Kidney tubule cell (primary cell): ENCODE results near the gene C1orf87.

Source experiments
- DNase-seq: peaks from one replicate; pipeline ENCODE4 v3.0.0-alpha.2; 2018; ENCODE audit warnings: low spot score

The C1orf87 gene, protein sequence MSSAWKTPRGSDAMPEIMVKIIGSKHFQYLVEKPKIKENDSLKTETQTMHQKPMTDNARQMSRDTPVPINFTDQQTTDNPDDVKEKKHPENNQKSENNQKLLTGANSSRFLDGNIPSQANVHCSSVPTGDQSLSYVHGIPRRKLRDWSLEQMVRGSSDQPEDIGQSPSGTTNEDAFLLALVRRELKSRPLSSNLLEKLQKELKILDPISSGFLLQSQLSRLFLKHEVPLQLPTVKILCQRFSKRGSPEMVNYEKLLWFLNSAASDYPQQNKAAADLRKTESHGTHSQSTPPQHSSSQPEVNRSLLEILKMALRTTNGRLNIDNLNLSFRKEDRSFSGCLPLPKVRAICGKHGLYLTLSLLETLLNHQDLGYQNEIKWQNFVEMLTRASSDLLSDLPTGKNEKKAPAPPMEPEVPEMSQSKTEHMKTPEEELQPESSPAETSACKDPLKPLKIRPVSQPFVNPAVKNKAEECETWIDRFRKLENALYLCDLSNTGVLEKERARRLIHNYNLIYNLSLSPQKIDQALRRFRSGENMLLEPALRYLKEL

GRCh38 chr1:60073605-60074278, at the start of gene C1orf87:
Gene C1orf87, minus strand, starts transcription at chr1:60073770. Its CDS starts 1,127 bp downstream, at chr1:60072643.
- DNase-seq: peak; percentile 5

DNA sequence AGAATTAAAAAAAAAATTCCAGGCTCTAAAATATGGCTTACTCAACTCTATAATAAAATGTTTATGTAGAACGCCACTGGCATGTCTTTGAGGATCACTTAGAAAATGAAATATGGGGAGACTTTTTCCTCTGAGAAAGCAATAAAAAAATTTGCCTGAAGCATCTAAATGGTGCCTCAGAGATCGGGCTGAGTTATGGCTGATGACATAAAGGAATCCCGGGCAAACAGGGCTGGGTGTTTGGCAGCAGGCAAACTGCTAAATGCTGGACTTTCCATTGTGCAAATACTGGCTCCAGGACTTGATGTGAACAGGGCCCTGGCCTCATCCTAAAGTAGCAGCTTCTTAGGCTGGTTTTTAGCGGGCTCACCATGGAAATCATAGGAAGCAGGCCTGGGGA, 44.5 kb upstream of the C1orf87 start:
- DNase-seq: no peak

DNA sequence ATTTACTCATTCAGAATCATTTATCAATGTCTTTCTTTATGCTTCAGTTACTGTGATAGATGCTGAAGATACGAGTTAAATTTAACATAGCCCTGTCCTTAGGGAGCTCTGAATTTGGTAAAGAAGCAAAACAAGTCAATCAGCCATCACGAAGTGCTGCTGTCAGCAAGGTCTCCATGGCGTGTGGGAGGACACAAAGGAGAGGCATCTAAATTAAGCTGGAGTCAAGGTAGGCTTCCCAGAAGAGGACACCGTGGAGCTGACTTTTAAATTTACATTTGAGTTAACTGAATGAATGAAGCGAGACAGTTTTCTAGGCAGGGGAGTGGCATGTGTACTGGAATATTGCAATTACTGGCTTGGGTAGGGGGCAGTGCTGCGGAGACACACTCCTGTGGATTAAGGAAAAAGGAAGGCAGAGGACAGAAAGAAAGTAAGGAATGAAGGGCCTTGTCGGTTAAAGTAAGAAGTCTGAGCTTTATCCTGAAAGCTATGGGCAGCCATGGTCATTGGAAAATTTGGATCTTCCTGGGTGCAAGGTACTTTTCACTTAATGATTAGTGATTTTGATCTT, 41.3 kb upstream of the C1orf87 start:
- peak; percentile 27 for DNase-seq

DNA sequence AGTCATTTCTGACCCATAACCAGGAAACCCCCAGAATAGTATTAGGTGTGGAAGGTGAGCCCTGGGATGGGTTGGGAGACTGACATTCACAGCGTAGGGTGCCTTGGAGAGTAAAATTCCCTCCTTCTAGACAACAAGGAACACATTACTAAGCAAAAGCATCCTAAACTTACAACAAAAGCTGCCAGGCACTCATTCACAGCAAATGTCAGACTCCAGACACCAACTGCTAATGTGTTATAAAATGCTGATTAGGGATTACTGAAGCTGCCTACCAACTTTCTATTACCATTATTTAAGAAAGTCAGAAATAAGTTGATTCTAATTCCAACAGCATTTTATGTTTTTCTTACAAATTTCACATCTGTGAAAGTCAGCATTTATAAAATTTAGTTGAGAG, 40.0 kb upstream of the C1orf87 start:
- no peak for DNase-seq

GRCh38 chr1:60113028-60113427, 39.5 kb upstream of the C1orf87 start:
- no peak for DNase-seq

- no peak for DNase-seq
Measured at GRCh38 chr1:60111716-60112115, 38.1 kb upstream of the C1orf87 start.

DNA sequence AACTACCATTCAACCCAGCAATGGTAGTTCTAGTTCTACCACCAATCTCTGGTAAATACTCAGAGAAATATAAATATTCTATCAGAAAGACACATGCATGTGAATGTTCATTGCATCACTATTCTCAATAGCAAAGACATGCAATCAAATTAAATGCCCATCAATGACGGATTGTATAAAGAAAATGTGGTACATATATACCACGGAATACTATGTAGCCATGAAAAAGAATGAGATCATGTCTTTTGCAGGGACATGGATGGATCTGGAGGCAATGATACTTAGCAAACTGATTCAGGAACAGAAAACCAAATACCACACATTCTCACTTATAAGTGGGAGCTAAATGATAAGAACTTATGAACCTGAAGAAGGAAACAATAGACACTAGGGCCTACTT, 37.5 kb upstream of the C1orf87 start:
- no peak for DNase-seq

DNA sequence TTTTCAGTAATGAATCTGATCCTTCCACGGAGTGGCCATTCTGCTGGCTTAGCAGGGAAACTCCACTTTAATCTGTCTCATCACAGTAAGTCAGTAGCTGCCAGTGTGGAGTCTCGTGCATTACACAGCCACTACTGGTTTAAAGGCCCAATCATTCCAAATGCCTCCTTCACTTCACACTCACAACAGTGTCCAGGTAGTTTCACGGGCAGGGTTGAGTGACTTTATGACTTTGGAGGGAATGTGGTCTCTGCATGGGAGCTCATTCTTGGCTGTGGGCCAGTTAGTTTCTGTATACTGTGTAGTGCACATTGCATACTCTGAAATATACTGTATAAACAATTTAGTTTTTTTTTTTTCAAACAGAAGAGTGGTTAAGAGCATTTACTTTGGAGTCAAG, 34.6 kb upstream of the C1orf87 start:
- DNase-seq: peak; percentile 74

- no peak for DNase-seq
Measured at GRCh38 chr1:60103186-60103585, 29.6 kb upstream of the C1orf87 start.

- DNase-seq: no peak
Measured at GRCh38 chr1:60102267-60103061, 28.9 kb upstream of the C1orf87 start.

DNA sequence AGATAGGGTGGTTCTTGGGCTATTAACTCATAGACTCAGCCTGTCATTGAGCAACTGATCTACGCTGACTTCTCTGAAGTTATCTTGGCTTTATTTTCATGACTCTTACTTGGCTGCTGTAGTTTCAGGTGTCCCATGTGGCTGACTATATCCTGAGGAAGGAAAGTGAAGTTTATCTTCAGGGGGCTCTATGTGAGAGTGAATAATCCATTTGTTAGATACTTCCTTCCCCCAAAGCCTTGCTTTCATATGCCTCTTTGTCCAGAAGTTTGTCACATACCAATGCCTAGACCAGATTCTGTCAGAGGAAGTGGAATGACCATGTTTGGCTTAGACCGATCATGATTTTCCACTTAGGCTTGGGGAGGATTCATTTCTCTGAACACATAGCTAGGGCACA, 27.9 kb upstream of the C1orf87 start:
- DNase-seq: no peak

DNA sequence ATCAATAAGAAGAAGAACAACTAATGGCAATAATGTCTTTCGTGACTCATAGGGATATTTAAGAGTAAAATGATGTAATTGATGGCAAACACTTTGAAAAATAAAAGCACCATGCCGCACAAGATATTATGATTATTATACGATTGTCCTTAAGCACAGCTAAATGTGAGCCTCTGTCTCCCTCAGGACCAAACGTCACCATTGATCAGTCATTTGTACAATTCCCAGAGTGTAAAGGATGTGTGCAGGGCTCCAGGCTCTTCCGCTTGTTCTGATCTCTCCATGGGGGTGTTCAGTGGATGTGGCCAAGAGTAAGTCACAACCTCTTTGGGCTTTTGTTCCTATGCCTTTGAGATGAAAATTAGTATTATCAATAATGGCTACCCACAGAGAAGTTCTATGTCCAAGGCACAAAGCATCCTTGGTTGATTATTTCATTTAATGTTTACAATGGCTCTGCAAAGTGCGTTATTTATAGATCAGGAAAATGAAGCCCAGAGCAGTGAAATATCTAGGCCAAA, 17.7 kb upstream of the C1orf87 start:
- DNase-seq: no peak

DNA sequence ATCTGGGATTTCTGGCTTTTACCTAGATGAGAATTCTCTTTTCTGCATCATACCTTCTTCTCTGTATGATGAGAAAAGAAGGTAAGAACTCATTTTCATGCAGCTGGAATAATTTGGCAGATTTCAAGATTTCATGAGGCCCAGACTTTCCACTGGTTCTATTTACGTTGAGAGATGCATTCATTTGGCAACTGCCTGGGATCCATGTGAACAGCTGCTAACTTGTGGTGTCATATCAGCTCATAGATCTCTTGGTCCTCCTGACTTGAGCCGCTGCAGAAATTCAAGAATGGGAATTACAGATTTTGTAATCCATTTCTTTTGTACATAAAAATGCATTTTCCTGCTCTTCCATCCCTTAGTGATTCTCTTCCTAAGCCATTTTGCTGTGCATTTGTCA, 17.1 kb upstream of the C1orf87 start:
- no peak for DNase-seq

DNA sequence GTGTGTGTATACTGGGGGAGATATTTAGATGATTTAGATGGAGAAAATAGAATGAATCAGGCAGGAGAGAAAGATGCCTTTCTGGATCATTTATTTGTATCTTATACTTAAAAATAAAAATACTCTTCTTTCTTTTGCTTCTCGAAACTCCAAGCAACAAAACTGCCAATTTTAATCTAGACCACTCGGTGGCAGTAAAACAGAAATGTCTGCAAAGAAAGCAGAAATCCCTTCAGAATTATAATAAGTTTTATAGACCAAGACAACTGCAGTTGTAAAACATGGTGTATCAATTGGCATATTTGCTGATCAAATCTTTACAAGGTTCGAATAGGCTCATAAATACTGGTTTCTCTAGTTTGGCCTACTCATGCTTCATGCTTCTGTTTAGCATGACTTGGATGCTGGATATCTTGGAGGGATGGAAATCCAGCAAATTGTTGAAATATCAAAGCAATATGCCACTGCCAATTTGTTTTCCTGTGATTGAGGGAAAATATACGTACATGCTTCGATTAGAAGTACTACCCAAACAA, 15.1 kb upstream of the C1orf87 start:
- DNase-seq: no peak

- no peak for DNase-seq
Measured at GRCh38 chr1:60087681-60088080, 14.1 kb upstream of the C1orf87 start.

DNA sequence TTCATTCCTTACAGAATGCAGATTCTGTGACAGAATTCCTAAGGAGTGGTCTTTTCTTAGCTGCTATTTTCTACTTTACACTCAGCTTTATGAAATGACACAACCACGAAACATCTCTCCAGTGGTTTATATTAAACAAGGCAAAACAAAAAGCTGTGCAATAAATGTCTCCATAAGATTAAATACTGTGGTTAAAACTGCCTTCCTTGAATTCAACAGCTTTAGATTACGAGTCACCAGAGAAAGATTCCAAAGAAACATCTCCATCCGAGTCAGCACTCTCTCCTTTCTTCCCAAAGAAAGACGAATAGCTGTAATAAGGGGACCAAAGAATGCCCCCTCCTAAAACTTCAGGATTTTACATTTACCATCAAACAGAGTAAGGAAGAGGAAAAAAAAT, 4.6 kb upstream of the C1orf87 start:
- DNase-seq: peak; percentile 30

- peak; percentile 39 for DNase-seq
Measured at GRCh38 chr1:60071296-60071695, 2.3 kb downstream of the C1orf87 start.

- DNase-seq: no peak
Measured at GRCh38 chr1:60069691-60070090, 3.9 kb downstream of the C1orf87 start.

GRCh38 chr1:60068393-60069045, 5.1 kb downstream of the C1orf87 start:
- DNase-seq: no peak

GRCh38 chr1:60066001-60066400, 7.6 kb downstream of the C1orf87 start:
- DNase-seq: no peak

DNA sequence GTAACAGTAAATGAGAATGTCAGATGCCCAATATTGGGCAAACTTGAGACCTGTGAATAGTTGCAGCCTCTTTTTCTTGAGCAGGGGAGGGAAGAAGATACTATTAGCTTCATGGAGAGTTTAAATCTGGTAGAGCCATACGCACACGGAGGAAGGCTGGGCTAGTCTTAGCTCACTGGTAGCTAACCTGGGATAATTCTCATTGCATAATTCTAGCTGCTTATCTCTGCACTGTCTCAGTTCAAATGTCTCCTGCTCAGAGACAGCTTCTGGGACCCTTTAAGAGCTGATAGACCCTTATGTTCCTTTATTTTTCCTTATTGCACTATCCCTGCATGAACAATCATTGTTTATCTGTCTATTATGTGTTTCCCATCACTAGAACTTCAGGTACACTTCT, 8.4 kb downstream of the C1orf87 start:
- no peak for DNase-seq
